B cell (primary cell): Measurements from ENCODE around the gene CCDC137.

Experiments used
- EZH2 ChIP-seq: IDR thresholded peaks from 2 replicates; pipeline ENCODE4 v1.6.1; 2012; ENCODE audit warnings: borderline replicate concordance, low read depth, mild to moderate bottlenecking, moderate library complexity, low read length; ENCODE audit not compliant: insufficient read depth, poor library complexity, severe bottlenecking
- TF ChIP-seq, protein P1 (sequence below): fragments of 200-600 bp; IDR thresholded peaks from one replicate; pipeline ENCODE4 v1.8.0; 2022; ENCODE audit warnings: antibody characterized with exemption, mild to moderate bottlenecking

DNA sequence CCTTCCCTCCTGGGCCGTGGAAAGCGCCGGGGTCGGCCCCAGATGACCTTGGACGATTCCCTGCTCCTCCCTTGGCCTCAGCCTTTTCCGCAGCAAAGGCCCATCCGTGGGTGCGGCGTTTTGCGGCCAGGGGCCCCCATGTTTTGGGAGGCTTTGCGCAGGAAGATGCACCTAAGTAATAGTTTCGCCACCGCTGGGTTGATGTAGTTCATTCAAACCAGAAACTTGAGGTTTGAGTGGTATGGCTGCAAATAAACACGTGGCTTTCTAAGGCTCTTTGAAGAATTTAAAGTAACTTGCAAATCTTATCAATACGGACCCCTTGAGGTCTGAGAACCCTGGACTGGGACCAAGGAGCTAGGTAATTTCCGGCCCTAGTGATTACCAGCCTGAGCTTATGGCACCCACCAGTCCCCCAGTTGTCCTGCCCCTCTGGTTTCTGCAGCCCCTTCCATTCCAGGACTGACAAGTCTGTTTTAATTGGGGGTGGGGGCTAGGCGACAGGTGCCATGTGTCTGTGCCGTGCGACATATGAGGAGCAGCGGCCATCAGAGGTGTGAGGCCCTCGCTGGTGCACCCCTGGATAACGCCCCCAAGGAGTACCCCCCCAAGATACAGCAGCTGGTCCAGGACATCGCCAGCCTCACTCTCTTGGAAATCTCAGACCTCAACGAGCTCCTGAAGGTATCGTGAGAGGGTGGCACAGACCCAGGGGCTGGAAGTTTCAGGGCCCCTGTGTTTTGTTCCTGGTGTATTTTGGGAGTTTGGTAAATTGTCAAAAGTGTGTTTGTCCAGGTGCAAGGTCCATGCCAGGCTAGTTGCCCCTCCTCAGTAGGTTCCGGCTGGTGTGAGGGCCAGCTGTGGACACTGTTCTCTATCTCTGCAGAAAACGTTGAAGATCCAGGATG is 37.5 kb downstream of the CCDC137 start:
- TF ChIP-seq, protein P1, sequence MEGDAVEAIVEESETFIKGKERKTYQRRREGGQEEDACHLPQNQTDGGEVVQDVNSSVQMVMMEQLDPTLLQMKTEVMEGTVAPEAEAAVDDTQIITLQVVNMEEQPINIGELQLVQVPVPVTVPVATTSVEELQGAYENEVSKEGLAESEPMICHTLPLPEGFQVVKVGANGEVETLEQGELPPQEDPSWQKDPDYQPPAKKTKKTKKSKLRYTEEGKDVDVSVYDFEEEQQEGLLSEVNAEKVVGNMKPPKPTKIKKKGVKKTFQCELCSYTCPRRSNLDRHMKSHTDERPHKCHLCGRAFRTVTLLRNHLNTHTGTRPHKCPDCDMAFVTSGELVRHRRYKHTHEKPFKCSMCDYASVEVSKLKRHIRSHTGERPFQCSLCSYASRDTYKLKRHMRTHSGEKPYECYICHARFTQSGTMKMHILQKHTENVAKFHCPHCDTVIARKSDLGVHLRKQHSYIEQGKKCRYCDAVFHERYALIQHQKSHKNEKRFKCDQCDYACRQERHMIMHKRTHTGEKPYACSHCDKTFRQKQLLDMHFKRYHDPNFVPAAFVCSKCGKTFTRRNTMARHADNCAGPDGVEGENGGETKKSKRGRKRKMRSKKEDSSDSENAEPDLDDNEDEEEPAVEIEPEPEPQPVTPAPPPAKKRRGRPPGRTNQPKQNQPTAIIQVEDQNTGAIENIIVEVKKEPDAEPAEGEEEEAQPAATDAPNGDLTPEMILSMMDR: no peak
- no peak for TF ChIP-seq EZH2
